Measurements from ENCODE around the gene F10. TPM values are rescaled to one million over a fixed set of nuclear protein-coding genes. Genes with fewer than 3 reads are reported as not detected.
A peak's percentile ranks its signal among the peaks of the same experiment; 100 is the strongest.

F10 gene
- polyA plus RNA-seq, 1 donor from 2014 or later: not detected

- Histone ChIP-seq H3K79me2 (replicated peaks; ENCODE audit: insufficient read depth, low read length) (no peaks in the 10 kb centered on the region), H3K36me3 (ENCODE audit: insufficient read depth, low read length) (peaks cover 9% of the 10 kb centered on the region), H2AFZ (ENCODE audit: low read depth, low read length) (no peak overlapping the region), H3K9me2 (ENCODE audit: insufficient read depth, low read length) (no peaks in the 10 kb centered on the region), H4K20me1 (ENCODE audit: insufficient read depth) (no peaks in the 10 kb centered on the region), H3K9ac (ENCODE audit: low read length) (no peak overlapping the region), H3K4me2 (ENCODE audit: low read length) (no peak overlapping the region), H3K27ac (ENCODE audit: low read length) (peak overlapping the region; percentile 37), H3F3A (ENCODE audit: insufficient read depth, low read length, poor library complexity, severe bottlenecking) (peaks cover 6% of the 10 kb centered on the region), H3K4me3 (ENCODE audit: low read length) (no peak overlapping the region), H3K27me3 (ENCODE audit: insufficient read depth, low read depth, low read length) (no peaks in the 10 kb centered on the region), H3K9me3 (ENCODE audit: low read length) (no peaks in the 10 kb centered on the region)
- TF ChIP-seq SMC3 (conservative IDR thresholded peaks at IDR 0.05; ENCODE audit: poor library complexity): no peak
- TF ChIP-seq EZH2 (IDR thresholded peaks at IDR 0.05; ENCODE audit: borderline replicate concordance, insufficient read depth, low read length, poor library complexity, severe bottlenecking): no peak
- TF ChIP-seq EP300 (conservative IDR thresholded peaks at IDR 0.05; ENCODE audit: poor library complexity, severe bottlenecking): no peak
- TF ChIP-seq RAD21 (conservative IDR thresholded peaks at IDR 0.05): no peak
- TF ChIP-seq TAF1 (IDR thresholded peaks at IDR 0.05; ENCODE audit: low read depth): no peak
- no peak for TF ChIP-seq POLR2AphosphoS5 (IDR thresholded peaks at IDR 0.05)
- no peak for TF ChIP-seq CTCF (IDR thresholded peaks at IDR 0.05; ENCODE audit: poor library complexity, severe bottlenecking)
- TF ChIP-seq MXI1 (conservative IDR thresholded peaks at IDR 0.05; ENCODE audit: poor library complexity, severe bottlenecking): no peak
- no peak for TF ChIP-seq REST (IDR thresholded peaks at IDR 0.05; ENCODE audit: borderline replicate concordance)
Observed at GRCh38 chr13:113098162-113098732, 24.4 kb upstream of the F10 start.

- H3F3A ChIP-seq (ENCODE audit: insufficient read depth, low read length, poor library complexity, severe bottlenecking): peaks cover 6% of the 10 kb centered on the region
- TF ChIP-seq TAF1 (IDR thresholded peaks at IDR 0.05; ENCODE audit: low read depth): no peak
- TF ChIP-seq POLR2AphosphoS5 (IDR thresholded peaks at IDR 0.05): no peak
- no peak for TF ChIP-seq MXI1 (conservative IDR thresholded peaks at IDR 0.05; ENCODE audit: poor library complexity, severe bottlenecking)
- no peak for TF ChIP-seq CTCF (IDR thresholded peaks at IDR 0.05; ENCODE audit: poor library complexity, severe bottlenecking)
- no peak for TF ChIP-seq EZH2 (IDR thresholded peaks at IDR 0.05; ENCODE audit: borderline replicate concordance, insufficient read depth, low read length, poor library complexity, severe bottlenecking)
- TF ChIP-seq EP300 (conservative IDR thresholded peaks at IDR 0.05; ENCODE audit: poor library complexity, severe bottlenecking): no peak
- TF ChIP-seq SMC3 (conservative IDR thresholded peaks at IDR 0.05; ENCODE audit: poor library complexity): no peak
- no peak for TF ChIP-seq RAD21 (conservative IDR thresholded peaks at IDR 0.05)
- TF ChIP-seq REST (IDR thresholded peaks at IDR 0.05; ENCODE audit: borderline replicate concordance): no peak
- H3K9me3 ChIP-seq (ENCODE audit: low read length): no peaks in the 10 kb centered on the region
- no peaks in the 10 kb centered on the region for H3K79me2 ChIP-seq (replicated peaks; ENCODE audit: insufficient read depth, low read length)
- H3K4me3 ChIP-seq (ENCODE audit: low read length): no peak overlapping the region
- no peak overlapping the region for H3K9ac ChIP-seq (ENCODE audit: low read length)
- H4K20me1 ChIP-seq (ENCODE audit: insufficient read depth): no peaks in the 10 kb centered on the region
- H2AFZ ChIP-seq (ENCODE audit: low read depth, low read length): no peak overlapping the region
- H3K4me2 ChIP-seq (ENCODE audit: low read length): no peak overlapping the region
- H3K27me3 ChIP-seq (ENCODE audit: insufficient read depth, low read depth, low read length): no peaks in the 10 kb centered on the region
- H3K36me3 ChIP-seq (ENCODE audit: insufficient read depth, low read length): peaks cover 9% of the 10 kb centered on the region
- peak overlapping the region; percentile 37 for H3K27ac ChIP-seq (ENCODE audit: low read length)
- H3K9me2 ChIP-seq (ENCODE audit: insufficient read depth, low read length): no peaks in the 10 kb centered on the region
Observed at GRCh38 chr13:113099142-113099541, 23.5 kb upstream of the F10 start.

All from neural cell (in vitro differentiated cells).